UCSD-AML1 (cell line): ENCODE measurements around the gene FBXO42.

Experiments used
- DNase-seq: peaks from one replicate; lab custom pipeline; 2025; ENCODE audit not compliant: unreplicated experiment; lab: John Stamatoyannopoulos, UW

FBXO42 gene

DNA sequence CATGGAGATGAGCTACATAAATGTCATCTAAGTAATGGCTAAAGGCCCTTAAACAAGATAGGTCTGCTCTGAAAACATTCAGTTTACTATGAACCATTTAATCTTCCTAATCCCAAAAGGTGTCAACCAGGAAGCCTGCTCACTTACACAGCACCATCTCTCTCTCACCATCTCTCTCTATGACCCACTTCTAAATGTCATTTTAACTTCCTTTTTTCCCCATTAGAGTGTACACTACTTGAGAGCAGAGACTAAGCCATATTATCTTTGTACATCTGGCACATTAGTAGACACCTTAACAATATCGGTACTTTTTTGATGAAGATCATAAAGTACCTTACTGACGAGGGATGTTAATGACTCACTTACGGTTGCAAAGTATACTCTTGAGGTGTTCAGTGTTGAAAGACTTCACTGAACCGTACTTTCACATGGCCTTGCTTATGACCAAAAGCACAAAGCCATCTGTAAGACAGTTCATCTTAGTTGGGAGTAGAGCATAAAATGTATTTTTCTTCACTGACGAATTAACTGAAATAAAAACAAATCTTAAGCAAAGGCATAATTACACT lies 25.4 kb downstream of the FBXO42 start:
- DNase-seq = no peak

DNA sequence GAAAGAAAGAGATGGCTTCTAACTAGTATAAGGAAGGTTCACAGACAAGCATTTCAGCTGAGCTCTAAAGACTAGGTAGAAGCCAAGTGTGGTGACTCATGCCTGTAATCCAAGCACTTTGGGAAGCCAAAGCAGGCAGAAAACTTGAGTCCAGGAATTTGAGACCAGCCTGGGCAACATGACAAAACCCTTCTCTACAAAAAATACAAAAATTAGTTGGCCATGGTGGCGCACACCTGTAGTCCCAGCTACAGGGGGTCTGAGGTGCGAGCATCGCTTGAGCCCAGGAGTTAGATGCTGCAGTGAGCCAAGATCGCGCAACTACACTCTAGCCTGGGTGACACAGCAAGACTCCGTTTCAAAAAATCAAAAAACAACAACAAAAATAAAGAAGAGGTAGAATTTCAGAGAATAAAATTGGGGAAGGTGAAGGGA lies 27.8 kb downstream of the FBXO42 start:
- DNase-seq = no peak

DNA sequence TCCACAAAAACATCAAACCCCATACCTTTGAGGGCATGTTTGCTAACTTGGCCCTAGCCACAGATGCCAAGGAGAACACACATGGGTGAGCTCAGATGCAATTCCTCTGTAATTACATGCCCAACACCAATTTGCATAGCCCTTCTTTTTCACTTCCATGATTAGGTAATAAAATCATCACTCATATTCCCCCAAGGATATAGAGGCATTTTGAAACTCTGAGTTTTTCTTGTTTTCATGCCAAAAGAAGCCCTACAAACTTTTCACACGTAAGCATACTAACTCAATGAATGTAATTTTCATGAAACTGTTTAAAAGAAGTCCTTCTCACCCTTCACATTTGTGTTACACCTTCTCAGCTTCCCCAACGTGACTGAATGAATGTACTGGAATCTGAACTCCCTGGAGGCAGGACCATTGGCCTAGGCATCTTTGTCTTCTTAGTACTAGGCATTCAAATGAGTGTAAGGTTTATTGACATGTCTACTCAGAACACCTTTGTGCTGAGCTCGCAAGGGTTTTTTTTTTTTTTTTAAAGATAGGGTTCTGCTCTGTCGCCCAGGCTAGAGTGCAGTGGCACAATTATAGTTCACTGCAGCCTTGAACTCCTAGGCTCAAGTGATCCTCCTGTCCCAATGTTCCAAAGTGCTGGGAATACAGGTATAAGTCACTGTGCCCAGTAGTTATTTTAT lies 31.0 kb downstream of the FBXO42 start:
- no peak for DNase-seq

DNA sequence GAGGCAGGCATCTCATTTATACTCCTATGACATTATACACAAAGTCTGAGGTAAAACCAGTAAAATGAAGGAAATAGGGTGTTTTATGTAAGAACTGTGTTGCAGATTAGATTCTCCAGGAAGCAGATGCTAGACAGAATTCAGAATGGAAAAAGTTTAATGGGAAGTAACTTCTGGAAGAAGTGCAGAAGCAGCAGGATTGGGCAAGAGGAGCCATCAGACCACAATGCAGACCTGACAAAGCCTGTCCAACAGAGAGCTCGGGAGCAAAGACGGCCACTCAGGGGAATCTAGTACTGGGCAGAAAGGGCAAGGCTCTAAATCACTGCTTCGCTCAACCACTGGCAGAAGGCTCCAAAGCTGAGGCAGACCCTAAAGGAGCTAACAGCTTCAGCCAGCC lies 33.7 kb downstream of the FBXO42 start:
- DNase-seq = peak; percentile 16

DNA sequence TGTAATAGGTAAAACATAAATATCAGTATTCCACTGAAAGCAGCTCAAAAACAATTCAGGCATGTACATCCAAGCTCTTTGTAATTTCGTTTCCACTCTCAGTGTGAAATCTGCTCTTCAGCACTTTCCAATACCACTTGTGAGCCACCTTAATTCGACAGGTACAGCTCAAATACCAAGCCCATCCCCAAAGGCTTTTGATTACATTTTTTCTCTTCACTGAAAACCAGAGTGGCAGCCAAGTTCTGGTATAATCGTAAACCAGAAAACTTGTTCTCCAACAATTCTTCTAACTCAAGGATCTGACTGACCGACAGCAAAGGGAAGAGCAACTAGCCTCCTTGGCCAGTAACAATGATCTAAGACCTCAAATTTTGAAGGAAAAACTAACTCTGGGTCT lies 36.8 kb downstream of the FBXO42 start:
- DNase-seq = no peak

DNA sequence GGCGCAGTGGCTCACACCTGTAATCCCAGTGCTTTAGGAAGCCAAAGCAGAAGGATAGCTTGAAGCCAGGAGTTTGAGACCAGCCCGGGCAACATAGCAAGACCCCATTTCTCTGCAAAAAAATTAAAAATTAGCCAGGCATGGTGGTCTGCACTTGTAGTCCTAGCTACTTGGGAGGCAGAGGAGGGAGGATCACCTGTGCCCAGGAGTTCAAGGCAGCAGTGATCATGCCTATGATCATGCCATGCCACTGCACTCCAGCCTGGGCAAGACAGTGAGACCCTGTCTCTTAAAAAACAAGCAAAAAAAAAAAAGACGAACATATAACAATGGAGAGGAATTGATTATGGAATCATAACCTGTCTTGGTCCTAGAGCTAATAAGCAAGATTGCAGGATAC lies 45.1 kb downstream of the FBXO42 start:
- no peak for DNase-seq

DNA sequence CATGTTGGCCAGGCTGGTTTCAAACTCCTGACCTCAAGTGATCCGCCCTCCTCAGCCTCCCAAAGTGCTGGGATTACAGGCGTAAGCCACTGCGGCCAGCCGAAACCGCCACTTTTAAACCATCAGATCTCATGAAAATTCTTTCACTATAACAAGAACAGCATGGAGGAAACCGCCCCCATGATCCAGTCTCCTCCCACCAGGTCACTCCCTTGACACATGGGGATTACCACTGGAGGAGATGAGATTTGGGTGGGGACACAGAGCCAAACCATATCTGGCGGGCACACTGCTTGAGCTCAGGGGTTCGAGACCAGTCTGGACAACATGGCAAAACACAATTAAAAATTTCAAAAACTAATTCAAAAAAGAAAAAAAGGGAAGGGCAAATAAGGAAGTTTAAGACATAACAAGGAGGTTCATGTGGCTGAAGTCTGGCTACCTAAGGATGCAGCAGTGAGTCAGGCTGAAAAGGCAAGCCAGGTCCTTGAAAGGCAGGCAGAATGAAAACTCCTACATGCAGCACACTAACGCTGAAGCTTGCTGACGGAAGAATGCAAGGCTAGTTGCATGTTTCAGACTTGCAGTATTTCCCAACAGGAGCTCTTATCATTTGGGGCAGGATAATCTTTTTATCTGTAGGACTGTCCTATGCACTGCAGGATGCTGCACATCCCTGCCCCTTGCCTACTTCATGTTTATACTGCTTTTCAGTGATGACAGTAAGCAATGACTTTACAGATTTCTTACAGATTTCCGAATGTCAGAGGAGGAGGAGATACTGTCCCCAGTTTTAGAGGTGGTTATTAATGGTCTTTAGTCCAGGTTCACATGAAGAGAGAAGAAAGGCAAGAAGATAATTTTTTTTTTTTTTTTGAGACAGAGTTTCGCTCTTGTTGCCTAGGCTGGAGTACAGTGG lies 49.3 kb downstream of the FBXO42 start:
- no peak for DNase-seq

DNA sequence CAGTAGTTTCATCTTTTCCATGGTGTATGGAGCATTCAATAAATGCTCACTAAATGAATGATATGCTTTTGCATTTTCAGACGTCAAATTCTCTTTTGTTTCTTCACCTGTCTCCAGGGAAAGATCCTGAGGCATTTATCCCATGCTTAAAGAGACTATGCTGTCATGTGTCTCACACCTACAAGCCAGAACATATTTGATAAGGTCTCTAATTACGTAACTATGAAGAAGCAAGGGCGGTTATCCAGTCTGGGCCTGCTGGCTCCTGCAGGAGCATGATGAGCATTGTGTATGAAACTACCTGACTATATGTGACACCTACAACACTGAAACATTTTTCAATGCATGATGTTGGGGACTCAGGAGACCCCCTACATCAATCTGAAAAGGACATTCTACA lies 51.8 kb downstream of the FBXO42 start:
- no peak for DNase-seq

DNA sequence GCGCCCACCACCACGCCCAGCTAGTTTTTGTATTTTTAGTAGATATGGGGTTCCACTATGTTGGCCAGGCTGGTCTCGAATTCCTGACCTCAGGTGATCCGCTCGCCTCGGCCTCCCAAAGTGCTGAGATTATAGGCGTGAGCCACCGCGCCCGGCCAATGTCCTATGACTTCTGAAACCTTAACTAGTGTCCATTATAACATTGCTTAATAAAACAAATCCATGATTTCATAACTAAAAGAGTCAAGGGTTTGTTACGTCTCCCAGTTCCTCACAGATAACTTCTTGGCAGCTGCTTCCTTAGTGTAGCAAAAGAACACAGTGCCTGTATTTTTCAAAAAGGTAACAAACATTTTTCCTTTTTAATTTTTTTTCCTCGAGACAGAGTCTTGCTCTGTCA lies 53.6 kb downstream of the FBXO42 start:
- no peak for DNase-seq

DNA sequence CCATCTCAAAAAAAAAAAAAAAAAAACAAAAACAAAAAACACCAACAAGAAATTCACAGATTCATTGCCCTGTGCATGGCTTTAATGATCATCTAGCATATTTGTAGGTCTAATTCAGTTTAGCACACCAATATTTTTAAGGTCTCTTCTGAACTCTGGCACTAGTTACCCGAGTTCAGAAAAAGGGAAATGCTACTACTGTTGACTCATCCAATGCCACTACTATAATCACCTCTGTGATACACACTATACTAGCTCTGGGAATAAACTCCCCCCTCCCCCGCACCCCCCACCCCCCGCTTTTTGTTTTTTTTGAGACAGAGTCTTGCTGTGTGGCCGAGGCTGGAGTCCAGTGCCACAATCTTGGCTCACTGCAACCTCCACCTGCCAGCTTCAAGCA lies 55.6 kb downstream of the FBXO42 start:
- DNase-seq = no peak

DNA sequence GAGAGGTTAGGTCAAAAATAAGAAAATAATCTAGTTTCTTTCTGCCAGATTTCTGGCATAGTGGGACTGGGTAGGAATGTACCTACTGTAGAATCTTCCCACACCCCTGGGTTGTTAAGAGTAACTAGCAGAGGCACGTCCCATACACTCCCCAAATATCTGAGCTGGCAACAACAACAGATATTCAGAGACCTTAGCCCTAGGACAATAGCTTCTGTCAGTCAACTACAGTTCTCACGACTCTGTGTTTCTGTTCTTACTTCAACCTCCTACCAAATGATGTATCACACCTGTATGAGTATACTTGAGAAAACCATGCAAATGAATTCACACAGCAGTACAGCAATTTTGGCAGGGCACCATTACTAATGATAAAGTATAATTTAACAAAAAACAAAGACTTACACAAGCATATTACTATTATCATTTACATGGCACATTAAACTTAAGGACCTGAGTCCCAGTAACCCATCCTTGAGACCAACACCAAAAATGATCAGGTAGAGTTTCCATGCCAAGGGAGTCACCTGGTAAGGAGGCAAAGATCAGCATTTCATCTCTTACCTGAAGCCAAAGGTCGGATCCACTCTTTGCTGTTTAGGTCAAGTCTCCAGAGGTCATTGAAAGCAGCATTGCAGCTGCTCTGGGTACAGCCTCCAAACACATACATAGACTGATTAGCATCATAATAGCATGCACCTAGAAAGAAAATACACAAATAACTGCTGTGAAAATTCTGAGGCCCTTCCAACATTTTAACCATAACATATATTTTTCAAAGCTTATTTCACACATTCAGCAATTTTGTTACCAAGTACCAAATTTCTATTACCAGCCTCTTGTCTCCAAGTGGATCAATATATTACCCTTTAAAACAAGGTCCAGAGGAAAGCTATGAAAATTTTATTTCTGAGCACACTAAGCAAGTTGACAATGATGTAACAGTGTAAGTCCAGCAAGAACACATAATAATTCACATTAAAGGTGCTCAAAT lies 57.8 kb downstream of the FBXO42 start:
- no peak for DNase-seq

DNA sequence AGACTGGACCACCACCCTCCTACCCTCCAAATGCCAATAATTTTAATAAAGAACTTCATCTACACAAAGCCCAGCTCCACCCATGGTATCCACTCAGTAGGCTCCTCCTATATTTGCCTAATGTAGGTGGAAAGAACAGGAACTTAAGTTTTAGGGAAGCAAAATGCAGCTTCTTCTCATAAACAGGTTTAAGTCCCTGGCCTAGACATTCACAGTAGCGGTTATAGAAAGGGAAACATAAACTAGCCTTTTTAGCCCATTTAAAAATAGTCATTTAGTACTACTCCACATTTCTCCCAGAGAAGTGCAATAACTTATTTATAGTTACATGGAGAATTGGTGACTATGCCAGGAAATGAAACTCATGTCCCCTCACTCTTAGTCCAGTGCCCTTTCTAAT lies 58.7 kb downstream of the FBXO42 start:
- no peak for DNase-seq

DNA sequence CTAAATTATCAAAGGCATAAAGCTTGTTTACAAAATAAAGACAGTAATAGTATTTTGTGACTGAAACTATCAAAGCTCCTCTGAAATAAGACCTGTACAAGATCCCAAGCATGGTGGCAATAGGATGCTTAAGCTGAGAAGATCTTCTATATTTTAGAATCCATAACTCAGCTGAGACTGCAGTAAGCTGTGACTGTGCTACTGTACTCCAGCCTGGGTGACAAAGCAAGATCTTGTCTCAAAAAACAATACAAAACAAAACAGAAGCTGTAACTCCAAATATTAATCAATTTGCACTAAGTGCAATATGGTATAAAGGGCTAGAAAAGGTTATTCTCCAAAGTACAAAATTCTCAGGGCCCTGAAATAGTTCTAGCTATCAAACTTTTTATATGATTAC lies 59.5 kb downstream of the FBXO42 start:
- no peak for DNase-seq

DNA sequence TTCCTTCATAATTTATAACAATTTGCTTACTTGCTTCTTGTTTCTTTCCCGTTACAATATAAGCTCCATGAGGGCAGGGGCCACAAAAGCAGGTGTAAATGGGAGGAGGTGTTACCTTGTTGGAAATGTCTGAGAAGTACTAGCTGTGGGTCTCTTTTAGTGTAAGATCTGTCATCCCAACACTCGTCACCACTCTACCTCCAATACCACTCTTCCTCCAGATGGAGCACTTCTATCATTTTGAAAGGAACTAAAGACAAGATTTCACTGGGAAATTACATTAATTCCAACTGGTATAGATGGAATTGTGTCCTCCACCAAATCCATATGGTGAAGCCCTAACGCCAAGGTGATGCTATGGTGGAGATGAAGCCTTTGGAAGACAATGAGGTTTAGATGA lies 62.3 kb downstream of the FBXO42 start:
- DNase-seq = no peak

DNA sequence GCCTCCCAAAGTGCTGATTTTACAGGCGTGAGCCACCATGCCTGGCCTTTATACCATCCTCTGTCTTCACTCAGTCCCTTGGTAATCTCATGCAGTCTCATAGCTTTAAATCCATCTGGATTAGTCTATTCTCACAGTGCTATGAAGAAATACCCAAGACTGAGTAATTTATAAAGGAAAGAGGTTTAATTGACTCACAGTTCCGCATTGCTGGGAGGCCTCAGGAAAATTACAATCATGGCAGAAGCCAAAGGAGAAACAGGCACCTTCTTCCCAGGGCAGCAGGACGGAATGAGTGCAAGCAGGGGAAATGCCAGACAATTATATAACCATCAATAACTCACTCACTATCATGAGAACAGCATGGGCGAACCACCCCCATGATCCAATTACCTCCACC lies 66.2 kb downstream of the FBXO42 start:
- DNase-seq = no peak

DNA sequence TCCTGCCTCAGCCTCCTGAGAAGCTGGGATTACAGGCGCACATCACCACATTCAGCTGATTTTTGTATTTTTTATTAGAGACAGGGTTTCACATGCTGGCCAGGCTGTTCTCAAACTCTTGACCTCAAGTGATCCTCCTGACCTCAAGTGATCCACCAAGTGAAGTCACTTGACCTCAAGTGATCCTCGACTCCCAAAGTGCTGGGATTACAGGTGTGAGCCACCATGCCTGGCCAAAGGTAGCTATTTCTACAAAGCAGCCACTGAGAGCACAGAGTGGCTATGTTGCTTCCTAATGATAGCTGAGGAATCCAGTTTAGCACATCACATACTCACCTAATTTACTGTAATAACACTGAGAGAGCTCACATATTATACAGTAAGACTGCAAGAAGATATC lies 70.5 kb downstream of the FBXO42 start:
- no peak for DNase-seq

DNA sequence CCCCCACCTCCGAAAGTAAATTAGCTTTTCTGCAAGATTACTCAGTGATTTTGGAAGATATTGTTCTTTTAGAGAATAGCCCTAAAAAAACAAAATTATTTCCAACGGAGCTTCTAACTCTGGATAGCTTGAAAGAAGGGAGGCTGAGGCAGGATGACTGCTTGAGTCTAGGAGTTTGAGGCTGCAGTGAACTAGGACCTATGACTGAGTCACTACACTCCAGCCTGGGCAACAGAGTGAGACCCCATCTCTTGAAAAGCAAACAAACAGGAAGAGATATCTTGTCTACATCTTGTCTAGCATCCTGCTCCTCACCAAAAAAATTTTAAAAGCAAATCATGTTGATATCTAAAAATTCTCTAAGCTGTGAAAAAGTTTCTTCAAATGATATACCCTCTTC lies 73.1 kb downstream of the FBXO42 start:
- no peak for DNase-seq

DNA sequence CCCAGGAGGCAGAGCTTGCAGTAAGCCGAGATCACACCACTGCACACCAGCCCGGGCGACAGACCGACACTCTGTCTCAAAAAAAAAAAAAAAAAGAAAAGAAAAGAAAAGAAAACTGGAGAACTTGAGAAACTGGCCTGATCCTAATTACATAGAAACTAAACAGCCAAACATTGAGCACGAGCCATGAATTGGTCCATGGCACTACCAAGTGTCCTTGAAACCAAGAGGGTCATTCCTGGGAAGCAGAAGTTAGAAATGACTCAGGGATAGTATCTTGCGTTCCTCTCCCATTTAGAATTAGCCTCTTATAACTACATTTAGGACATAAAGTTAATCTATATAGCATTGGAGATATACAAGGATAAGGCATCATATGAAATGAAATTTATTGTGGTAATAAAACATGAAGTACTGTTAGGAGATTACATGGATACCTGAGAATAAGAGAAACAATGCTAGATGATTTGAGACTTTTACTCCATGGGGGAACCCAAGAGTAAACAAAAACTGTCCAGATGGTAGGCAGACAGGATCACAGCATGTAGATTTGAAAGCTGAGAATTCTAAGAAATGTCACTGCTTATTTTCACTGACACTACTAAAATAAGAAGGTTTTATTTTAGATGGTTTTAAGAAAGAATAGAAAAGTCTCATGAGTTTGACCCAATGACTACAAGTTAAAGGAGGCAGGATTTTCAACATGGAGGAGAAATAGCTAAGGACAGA lies 75.8 kb downstream of the FBXO42 start:
- DNase-seq = no peak

DNA sequence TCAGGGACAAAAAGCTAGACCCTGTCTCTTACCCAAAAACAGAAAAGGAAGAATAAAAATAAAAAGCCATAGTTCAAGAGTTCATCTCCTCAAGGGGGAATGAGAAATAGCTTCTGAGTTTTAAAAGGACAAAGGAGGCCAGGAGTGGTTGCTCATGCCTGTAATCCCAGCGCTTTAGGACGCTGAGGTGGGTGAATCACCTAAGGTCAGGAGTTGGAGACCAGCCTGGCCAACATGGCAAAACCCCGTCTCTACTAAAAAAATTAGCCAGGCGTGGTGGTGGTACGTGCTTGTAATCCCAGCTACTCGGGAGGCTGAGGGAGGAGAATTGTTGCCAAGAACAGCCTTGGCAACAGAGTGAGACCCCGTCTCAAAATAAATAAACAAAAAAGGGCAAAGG lies 76.7 kb downstream of the FBXO42 start:
- DNase-seq = no peak

DNA sequence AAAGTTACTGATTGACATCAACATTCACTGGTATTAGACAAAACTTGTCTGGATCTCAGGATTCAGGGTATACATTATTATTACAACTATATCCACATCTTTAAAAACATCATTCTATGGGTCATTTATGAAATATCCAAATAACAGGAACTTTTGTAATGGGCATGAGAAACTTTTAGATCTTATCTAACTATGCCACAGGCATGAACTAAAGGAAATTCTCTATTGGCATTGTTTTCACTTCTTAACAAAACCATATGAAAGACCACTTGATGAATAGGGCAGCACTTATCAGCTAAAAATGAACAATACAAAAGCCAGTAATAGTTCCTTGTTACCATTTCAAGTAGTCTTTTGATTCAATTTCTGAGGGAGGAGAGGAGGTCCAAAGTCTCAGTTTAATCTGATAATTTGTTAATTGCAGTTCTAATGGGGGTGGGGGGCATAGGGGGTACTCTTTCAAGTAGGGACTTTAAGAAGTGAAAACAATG lies 84.5 kb downstream of the FBXO42 start:
- no peak for DNase-seq
